Measurements from ENCODE around the gene C2CD3. TPM values are rescaled to one million over a fixed set of nuclear protein-coding genes. Genes with fewer than 3 reads are reported as not detected.

The C2CD3 gene
- total RNA-seq, 1 donor = 23.3 TPM

DNA sequence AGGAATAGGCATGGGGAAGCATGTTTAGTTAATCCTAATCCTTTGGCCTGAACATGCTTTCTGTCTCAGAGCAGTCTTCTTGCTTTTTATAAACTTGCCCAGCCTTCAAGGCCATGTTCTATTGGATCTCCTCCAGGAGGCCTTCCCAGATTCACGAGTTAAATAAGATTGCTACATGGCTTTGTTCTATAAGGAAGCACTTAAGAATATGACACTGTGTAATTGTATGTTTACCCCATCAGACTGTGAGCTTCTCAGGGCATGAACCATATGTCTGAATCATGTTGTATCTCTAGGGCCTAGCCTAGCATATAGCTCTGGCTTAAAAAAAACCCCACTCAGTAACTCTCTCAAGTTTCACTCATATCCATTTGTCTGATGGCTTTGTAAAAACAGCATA lies 135.5 kb downstream of the C2CD3 start:
- no peak overlapping the region for H3K4me3 ChIP-seq (ENCODE audit: low read length)
- no peaks in the 10 kb centered on the region for H3K9me3 ChIP-seq (ENCODE audit: low read depth, low read length)
- H3K27me3 ChIP-seq (ENCODE audit: insufficient read depth, low read length) = no peaks in the 10 kb centered on the region

DNA sequence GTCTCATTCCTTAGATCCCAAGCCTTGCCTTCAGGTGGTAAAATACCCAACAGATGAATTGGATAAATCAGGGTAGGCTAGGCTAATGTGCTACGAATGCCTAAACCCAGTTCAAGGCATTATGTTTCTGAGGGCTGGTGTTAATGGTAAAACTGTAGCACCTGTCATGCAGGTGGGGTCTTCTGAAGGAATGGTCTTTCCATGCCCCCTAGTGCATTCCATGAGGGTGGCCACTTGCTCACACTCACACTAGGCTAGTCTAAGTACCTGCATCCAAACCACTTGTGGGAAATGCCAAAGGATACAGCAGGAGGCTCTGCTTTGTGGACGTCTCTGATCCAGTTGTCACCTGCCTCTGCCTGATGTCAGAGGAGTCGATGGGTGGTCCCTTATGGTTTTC lies 137.8 kb downstream of the C2CD3 start:
- Histone ChIP-seq H3K9me3 (ENCODE audit: low read depth, low read length) (no peaks in the 10 kb centered on the region), H3K27me3 (ENCODE audit: insufficient read depth, low read length) (no peaks in the 10 kb centered on the region), H3K4me3 (ENCODE audit: low read length) (no peak overlapping the region), H3K4me1 (ENCODE audit: insufficient read depth, low read length) (peaks cover 12% of the 10 kb centered on the region)

More for the DNA sequence above, 135.5 kb downstream of the C2CD3 start:
- peaks cover 3% of the 10 kb centered on the region for H3K4me1 ChIP-seq (ENCODE audit: insufficient read depth, low read length)

DNA sequence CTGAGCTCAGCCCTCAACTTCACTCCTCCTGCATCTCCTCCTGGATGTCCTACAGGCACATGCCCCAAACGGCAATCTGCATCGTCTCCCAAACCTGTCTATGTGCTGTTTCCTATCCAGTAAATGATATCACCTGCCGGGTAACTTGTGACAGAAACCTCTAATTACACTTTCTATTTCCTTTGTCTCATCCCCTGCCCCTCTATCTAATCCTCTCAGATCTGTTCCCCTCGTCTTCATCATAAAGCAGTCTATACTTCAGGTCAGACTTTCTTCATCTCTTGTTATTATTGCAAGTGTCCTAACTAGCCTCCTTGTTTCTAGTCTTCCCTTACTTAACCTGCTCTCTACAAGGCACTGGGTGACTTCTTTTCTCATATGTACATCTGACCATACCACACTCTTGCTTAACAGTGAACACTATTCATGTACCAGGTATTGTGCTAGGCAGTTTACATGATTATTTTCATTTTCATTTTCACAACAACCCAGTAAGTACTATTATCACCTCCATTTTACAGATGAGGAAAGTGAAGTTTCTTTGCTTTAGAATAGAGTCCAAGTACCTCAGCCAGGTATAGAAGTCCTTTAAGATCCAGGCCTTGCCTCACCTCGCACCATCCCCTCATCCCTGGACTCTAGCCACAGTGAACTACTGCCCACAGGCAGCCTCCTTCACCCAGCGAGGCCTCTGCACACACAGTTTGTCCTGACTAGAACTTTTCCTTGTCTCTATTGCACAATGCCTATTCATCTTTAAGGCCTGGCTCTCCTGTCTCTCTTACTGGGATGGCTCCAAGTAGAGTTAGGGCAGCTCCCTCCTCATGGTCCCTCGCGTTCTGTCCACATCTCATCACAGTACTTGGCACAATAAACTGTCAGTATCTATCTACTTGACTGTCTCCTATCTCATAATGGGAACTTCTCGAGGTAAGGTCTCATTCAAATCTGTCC lies 139.8 kb downstream of the C2CD3 start:
- peaks cover 24% of the 10 kb centered on the region for H3K4me1 ChIP-seq (ENCODE audit: insufficient read depth, low read length)
- H3K4me3 ChIP-seq (ENCODE audit: low read length) = no peak overlapping the region
- no peaks in the 10 kb centered on the region for H3K27me3 ChIP-seq (ENCODE audit: insufficient read depth, low read length)
- H3K9me3 ChIP-seq (ENCODE audit: low read depth, low read length) = no peaks in the 10 kb centered on the region

DNA sequence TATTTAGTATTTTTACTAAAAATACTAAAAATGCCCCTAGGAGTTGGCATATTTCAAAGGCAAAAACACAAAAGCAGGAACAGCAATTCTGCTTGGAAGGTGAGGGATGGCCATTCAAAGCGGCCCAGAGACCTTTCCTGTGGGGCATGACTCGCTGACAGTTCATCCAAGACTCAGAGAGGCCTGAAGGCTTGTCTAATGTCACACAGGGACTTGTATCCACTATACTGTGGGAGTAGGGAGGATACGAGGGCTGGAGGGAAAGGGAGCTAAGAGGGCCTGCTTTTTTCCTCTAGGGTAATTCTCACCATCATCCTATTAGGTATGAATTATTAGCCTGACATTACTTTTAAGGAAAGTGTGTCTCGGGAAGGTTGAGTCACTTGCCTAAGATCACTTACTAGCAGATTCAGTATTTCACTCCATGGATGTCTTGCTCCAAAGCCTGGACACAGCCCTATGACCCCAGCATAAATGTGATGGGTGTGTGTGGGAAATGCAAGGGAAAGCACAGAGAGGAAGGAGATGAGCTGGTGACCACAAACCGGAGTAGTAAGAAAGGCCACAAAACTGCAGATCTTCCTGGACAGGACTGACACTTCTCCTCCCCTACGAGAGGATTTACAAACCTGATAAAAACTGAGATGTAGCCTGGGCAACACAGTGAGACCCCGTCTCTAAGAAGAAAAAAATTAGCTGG lies 145.2 kb downstream of the C2CD3 start:
- no peaks in the 10 kb centered on the region for H3K9me3 ChIP-seq (ENCODE audit: low read depth, low read length)
- peaks cover 77% of the 10 kb centered on the region for H3K4me1 ChIP-seq (ENCODE audit: insufficient read depth, low read length)
- H3K27me3 ChIP-seq (ENCODE audit: insufficient read depth, low read length) = no peaks in the 10 kb centered on the region
- no peak overlapping the region for H3K4me3 ChIP-seq (ENCODE audit: low read length)

DNA sequence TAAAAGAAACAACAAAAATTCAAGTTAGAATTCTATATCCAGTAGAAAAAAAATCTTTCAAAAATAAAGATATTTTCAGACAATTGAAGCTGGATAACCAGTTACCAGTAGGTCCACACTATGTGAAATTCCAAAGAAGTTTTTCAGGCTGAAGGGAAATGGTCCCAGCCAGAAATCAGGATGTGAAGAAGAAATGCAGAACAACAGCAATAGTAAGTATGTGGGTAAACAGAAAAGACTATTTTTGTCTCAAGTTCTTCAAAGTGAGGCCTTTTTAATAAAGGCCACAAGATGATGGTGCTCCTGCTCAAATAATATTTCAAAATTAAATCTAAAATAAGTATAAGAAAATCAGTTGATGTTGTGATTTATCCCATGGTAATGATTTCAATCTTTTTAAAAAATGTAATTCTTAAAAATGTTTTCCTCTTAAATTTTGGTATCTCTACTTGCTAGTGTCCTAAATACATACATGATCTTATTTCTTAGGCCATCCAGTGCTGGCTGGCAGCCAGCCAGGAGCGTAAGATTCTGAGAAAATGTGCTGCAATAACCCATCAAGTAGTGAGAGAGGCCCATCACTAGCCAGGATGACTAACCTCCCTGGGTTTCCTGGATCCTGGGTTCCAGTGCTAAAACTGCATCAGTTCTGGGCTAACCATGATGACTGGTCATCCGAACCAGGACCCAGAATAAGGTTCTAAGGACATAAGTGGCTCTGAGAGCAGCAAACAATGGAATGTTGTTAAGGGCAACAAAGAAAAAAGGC lies 146.4 kb downstream of the C2CD3 start:
- H3K4me3 ChIP-seq (ENCODE audit: low read length) = no peak overlapping the region
- H3K27me3 ChIP-seq (ENCODE audit: insufficient read depth, low read length) = no peaks in the 10 kb centered on the region
- H3K9me3 ChIP-seq (ENCODE audit: low read depth, low read length) = no peaks in the 10 kb centered on the region
- peaks cover 82% of the 10 kb centered on the region for H3K4me1 ChIP-seq (ENCODE audit: insufficient read depth, low read length)

DNA sequence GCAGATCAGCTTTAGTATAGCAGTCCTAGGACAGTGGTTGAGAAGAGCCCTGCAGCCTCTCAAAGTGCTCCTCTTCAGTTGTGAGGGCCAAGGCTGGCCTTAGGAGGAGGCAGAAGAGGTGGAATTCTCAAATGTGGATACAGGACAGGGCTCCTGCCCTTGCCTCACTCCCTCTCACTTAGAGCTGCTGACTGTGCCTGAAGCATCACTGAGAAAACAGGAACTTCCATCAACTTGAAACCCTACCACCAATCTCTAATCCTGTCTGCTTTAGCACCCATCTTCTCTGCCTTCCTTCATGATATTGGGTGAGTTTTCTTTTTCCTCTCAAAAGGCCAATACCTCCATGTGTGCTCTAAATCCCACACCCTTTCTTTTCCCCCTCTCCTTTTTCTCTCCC lies 147.5 kb downstream of the C2CD3 start:
- H3K4me1 ChIP-seq (ENCODE audit: insufficient read depth, low read length) = peaks cover 89% of the 10 kb centered on the region
- no peak overlapping the region for H3K4me3 ChIP-seq (ENCODE audit: low read length)
- H3K27me3 ChIP-seq (ENCODE audit: insufficient read depth, low read length) = no peaks in the 10 kb centered on the region
- H3K9me3 ChIP-seq (ENCODE audit: low read depth, low read length) = no peaks in the 10 kb centered on the region

DNA sequence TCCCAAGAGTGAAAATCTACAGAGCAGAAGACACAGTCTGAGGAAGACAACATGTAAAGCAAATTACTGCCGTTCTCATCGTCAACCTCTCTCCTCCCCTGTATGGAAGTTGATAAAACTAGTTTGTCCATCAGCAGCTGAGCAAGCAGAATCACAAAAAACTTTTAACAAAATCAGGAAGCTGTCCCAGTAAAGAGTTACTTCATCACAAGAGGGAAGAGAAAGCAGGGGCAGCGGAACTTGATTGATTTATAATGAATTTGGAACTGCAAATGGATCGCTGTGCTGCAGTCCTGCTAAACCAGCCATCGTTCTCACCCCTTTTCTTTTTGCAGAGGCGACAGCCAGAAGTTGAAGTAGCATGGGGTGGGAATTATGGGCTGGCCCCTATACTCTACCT lies 148.3 kb downstream of the C2CD3 start:
- H3K4me1 ChIP-seq (ENCODE audit: insufficient read depth, low read length) = peaks cover 96% of the 10 kb centered on the region
- H3K9me3 ChIP-seq (ENCODE audit: low read depth, low read length) = no peaks in the 10 kb centered on the region
- H3K27me3 ChIP-seq (ENCODE audit: insufficient read depth, low read length) = no peaks in the 10 kb centered on the region
- no peak overlapping the region for H3K4me3 ChIP-seq (ENCODE audit: low read length)

DNA sequence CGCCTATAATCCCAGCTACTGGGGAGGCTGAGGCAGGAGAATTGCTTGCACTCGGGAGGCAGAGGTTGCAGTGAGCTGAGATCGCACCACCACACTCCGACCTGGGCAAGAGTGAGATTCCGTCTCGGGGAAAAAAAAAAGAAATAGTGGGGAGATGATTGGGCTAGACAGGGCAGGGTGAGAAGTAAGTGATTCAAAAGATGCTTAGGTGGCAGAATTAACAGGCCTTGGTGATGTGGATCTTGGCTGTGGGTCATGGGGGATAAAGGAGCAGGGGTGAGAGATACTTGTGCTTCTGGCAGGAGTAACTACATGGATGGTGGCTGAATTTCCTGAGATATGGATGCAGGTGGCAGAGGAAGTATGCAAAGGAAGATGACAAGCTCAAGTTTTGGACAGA lies 148.8 kb downstream of the C2CD3 start:
- Histone ChIP-seq H3K4me3 (ENCODE audit: low read length) (no peak overlapping the region), H3K4me1 (ENCODE audit: insufficient read depth, low read length) (peaks cover 97% of the 10 kb centered on the region), H3K9me3 (ENCODE audit: low read depth, low read length) (no peaks in the 10 kb centered on the region), H3K27me3 (ENCODE audit: insufficient read depth, low read length) (no peaks in the 10 kb centered on the region)

DNA sequence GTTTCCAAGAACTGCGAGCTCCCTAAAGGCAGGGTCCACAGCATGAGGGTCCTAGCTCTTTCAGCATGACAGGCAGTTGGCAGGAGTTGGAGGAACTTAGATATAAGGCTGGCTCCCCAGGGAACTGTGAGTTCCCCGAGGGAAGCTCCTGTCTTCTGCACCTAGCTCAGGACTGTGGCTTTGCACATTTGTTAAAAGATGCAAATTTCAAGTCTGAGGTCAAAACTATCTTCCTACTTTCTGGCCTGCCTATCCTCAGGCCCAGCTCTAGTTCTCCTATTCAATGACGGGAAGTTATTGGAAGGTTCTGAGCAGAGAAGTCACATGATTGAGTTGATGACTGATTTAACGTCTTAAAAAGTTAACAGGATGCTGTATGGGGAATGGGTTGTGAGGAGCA lies 150.3 kb downstream of the C2CD3 start:
- no peaks in the 10 kb centered on the region for H3K9me3 ChIP-seq (ENCODE audit: low read depth, low read length)
- peaks cover 85% of the 10 kb centered on the region for H3K4me1 ChIP-seq (ENCODE audit: insufficient read depth, low read length)
- H3K27me3 ChIP-seq (ENCODE audit: insufficient read depth, low read length) = no peaks in the 10 kb centered on the region
- no peak overlapping the region for H3K4me3 ChIP-seq (ENCODE audit: low read length)

DNA sequence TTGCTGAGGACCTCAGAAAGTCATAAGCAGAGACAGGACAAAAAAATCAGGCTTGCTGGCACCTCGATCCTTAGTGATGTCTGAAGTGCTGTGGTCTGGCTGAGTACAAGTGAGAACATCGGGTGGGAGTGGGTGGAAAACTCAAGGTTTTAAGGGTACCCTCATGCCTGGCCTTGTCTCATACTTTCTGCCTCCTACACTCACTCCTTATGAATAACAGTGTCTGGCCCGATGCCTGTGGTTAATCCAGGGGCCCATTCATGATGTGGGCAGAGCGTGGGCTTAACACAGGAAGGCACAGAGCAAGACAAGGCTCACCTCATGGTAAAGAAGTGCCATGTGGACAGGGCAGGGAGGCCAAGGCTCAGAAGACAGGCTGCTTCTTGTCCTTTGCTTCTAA lies 150.9 kb downstream of the C2CD3 start:
- H3K4me3 ChIP-seq (ENCODE audit: low read length) = no peak overlapping the region
- no peaks in the 10 kb centered on the region for H3K27me3 ChIP-seq (ENCODE audit: insufficient read depth, low read length)
- H3K4me1 ChIP-seq (ENCODE audit: insufficient read depth, low read length) = peaks cover 85% of the 10 kb centered on the region
- H3K9me3 ChIP-seq (ENCODE audit: low read depth, low read length) = no peaks in the 10 kb centered on the region

DNA sequence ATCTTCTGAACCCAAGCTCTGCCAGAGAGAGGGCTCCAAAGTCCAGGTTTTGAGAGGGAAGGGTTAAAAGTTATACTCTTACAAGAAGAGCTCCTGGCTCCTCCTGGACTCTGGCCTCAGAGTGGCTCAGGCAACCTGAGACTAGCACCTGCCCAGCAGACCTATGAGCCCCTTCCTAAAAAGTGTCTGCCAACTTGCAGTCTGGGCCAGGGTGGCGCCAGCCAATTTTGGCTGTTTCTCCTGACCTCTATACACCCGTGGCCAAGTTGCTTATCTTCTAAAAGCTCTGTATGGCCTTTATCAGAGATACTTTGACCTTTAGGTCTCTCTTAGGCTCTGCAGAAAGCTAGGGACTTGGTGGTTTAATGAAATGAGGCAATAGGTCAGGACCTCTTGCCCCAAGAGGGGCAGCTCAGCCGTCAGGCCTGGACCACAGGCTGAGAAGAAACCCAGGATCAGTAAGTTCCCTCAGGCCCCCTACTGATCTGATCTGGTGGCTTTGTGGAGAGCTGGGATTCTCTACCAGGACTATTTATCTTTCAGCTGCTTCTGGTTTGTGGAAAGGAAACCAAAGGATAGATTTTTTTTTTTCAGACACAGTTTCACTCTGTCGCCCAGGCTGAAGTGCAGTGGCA lies 151.6 kb downstream of the C2CD3 start:
- H3K9me3 ChIP-seq (ENCODE audit: low read depth, low read length) = no peaks in the 10 kb centered on the region
- no peaks in the 10 kb centered on the region for H3K27me3 ChIP-seq (ENCODE audit: insufficient read depth, low read length)
- peaks cover 85% of the 10 kb centered on the region for H3K4me1 ChIP-seq (ENCODE audit: insufficient read depth, low read length)
- no peak overlapping the region for H3K4me3 ChIP-seq (ENCODE audit: low read length)

DNA sequence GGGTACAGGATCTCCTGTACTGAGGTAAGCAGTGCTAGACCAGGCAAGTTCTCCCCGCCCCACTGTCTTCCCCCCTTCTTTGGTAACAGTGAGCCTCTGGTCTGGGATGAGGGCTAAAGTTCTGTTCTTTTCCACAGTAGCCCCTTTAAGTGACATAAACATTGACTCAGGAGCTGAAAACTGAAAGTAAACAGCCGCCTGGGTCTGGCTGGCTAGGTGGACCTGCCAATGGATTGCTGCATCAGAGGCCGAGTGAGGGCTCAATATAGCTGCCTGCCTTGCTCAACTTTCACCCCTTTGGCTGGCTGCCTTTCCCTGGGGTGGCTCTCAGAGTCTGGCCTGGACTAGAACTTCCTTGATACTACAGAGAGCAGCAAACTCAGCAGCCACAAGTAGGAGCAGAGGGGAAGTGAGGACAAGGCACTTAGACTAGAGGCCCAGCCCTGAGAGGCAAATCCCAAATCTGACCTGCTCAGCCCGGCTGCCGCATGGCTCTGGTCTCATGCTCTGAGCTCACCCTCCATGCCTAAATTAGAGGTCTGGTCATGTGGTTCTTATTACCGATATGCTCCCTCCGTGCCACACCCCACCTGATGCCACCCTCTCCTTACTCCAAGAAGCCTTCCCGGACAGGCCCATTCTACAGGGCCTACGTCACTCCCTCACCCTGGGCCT lies 152.3 kb downstream of the C2CD3 start:
- Histone ChIP-seq H3K27me3 (ENCODE audit: insufficient read depth, low read length) (no peaks in the 10 kb centered on the region), H3K4me3 (ENCODE audit: low read length) (no peak overlapping the region), H3K4me1 (ENCODE audit: insufficient read depth, low read length) (peaks cover 82% of the 10 kb centered on the region), H3K9me3 (ENCODE audit: low read depth, low read length) (no peaks in the 10 kb centered on the region)

DNA sequence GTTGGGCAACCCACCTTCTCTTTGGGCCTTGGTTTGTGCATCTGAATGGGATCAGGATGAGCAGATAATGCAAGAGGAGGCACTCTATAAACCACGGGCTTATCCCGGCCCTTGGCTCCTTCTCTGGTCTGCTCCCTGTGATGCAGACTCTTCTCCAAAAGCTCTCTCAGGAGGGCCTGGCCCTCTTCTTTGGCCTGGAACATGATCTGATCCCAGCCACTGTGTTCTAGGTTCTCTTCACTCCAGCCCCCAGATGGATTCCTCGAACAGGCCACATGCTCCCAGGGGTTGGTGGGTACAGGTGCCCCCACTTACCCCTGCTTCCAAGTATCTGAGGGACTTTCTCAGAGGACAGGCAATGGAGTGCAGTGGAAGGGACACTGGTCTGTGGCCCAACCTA lies 153.2 kb downstream of the C2CD3 start:
- no peak overlapping the region for H3K4me3 ChIP-seq (ENCODE audit: low read length)

DNA sequence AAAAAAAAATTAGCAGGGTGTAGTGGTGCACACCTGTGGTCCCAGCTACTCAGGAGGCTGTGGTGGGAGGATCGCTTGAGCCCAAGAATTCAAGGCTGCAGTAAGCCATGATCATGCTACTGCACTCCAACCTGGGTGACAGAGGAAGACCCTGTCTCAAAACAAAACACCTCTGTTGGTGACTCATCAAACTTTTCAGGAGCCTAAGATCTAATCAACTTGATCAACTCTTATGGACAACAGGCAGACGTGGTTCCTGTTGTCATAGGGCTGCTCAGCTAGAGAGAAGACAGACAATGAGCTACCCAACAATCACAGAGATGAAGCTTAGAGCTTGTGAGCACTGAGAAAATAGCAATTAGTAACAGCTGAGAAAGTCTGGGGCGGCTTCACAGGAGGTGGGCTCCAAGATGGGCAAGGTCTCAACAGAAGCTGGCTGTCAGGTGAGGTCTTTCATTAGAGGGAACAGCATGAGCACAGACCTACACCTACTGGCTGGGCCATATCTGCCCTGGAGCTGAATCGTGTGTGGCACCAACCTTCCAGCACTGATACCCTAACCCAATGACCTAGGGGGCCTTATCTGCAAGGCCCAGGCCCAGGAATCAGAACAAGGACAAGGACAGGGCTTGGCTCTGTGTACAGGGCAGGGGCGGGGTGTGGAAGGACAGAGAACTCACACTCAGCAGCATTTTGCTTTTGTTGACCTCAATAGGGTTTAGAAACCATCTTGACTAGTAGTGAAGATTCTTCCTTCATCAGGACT lies 154.7 kb downstream of the C2CD3 start:
- Histone ChIP-seq H3K9me3 (ENCODE audit: low read depth, low read length) (no peaks in the 10 kb centered on the region), H3K27me3 (ENCODE audit: insufficient read depth, low read length) (no peaks in the 10 kb centered on the region), H3K4me1 (ENCODE audit: insufficient read depth, low read length) (peaks cover 81% of the 10 kb centered on the region), H3K4me3 (ENCODE audit: low read length) (no peak overlapping the region)

More for the DNA sequence above, 153.2 kb downstream of the C2CD3 start:
- H3K9me3 ChIP-seq (ENCODE audit: low read depth, low read length) = no peaks in the 10 kb centered on the region
- no peaks in the 10 kb centered on the region for H3K27me3 ChIP-seq (ENCODE audit: insufficient read depth, low read length)
- peaks cover 81% of the 10 kb centered on the region for H3K4me1 ChIP-seq (ENCODE audit: insufficient read depth, low read length)
